GM12801 (cell line): ENCODE data around the gene VMAC.

Experiments
- TF ChIP-seq, protein P1 (sequence below): IDR thresholded peaks from one replicate; pipeline ENCODE4 v1.5.1; 2011; ENCODE audit warnings: control low read depth; ENCODE audit not compliant: insufficient read length; ENCODE audit errors: extremely low read depth

VMAC gene

DNA sequence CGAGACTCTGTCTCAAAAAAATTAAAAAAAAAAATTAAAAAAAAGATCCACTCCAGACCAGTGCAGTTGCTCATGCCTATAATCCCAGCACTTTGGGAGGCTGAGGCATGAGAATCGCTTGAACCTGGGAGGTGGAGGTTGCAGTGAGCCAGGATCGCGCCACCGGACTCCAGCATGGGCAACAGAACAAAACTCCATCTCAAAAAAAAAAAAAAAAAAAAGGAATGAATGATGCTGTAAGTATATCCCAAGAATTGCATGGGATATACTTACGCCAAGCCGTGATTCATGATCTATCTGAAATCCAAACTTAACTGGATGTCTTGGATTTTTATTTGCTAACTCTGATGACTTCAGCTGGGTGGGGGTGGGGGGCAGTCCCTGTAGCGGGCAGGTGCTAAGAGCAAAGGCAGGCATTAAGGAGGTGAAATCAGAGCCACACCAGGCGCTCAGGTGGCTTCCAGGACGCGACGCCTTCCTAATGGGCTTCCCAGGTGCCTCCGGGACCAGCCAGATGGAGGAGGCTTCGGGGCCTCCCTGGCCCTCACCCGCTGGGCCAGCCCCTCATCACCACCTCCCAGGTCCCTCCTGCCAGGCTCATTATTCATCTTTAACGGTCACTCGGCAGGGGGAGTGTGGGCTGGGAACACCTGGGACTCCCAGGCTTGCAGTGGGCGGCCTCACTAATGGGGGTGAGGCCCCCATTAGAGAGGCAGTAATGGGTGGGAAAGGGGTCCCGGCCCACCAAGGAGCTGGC, 23.0 kb upstream of the VMAC start:
- TF ChIP-seq, protein P1, sequence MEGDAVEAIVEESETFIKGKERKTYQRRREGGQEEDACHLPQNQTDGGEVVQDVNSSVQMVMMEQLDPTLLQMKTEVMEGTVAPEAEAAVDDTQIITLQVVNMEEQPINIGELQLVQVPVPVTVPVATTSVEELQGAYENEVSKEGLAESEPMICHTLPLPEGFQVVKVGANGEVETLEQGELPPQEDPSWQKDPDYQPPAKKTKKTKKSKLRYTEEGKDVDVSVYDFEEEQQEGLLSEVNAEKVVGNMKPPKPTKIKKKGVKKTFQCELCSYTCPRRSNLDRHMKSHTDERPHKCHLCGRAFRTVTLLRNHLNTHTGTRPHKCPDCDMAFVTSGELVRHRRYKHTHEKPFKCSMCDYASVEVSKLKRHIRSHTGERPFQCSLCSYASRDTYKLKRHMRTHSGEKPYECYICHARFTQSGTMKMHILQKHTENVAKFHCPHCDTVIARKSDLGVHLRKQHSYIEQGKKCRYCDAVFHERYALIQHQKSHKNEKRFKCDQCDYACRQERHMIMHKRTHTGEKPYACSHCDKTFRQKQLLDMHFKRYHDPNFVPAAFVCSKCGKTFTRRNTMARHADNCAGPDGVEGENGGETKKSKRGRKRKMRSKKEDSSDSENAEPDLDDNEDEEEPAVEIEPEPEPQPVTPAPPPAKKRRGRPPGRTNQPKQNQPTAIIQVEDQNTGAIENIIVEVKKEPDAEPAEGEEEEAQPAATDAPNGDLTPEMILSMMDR: no peak

DNA sequence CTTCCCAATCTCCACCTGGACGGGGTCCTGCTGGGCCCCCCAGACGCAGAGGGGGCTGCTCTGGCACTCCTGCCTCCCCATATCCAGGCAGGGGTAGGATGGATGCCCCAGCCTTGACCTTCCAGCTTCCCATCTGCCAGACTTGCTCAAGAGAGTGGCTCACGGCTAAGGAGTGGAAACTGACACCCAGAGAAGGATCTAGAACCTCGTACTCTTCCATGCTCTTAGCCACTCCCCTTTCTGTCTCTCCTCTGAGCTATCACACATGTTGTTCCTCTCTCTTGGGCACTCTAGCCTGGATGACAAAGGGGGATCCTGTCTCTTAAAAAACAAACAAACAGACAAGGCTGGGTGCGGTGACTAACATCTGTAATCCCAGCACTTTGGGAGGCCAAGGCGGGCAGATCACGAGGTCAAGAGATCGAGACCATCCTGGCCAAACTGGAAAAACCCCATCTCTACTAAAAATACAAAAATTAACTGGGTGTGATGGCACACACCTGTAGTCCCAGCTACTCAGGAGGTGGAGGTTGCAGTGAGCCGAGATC, 22.2 kb upstream of the VMAC start:
- TF ChIP-seq, protein P1: no peak

DNA sequence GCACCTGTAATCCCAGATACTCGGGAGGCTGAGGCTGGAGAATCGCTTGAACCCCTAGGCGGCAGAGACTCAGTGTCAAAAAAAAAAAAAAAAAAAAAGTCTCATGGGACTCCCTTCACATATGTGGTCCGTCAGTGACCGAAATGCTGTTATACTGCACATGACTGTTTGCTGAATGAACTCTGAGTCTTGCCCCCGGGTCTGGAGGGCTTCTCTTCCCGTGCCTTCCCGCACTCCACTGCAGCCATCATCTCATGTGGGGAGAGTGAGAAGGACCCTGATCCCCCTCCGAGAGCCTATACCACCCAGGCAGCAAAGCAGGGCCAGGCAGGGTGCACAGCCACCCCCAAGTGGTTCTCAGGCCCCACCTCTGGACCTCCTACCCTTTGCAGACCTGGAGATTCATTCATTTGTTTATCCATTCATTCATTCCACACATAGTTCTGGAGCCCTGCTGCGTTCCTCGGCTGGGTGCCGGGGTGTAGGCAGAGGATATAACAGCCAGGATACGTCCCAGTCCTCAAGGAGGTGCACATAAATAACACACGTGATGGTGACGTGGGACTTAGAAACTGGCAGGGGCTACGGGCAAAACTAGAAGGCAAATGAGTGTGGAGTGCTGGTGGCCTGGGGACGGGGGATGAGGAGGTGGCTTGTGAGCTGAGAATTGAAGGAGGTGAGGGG, 15.2 kb upstream of the VMAC start:
- TF ChIP-seq, protein P1: no peak

DNA sequence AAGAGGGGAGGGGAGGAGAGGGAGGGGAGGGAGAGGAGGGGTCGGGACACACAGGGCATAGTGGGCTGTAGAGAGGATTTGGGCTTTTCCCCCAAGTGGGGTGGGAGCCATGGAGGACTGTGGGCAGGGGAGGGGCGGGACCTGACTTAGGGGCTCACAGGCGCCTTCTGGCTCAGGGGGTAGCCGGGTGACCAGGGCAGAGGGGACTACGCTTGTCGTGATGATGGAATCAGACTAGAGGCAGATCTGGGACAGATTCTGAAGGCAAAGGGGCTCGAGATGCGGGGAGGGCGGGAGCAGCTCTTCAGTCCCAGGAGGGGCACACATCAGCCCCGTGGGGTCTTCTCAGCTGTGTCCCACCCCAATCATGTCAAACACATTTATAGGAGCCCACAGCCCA, 14.6 kb upstream of the VMAC start:
- TF ChIP-seq, protein P1: no peak

DNA sequence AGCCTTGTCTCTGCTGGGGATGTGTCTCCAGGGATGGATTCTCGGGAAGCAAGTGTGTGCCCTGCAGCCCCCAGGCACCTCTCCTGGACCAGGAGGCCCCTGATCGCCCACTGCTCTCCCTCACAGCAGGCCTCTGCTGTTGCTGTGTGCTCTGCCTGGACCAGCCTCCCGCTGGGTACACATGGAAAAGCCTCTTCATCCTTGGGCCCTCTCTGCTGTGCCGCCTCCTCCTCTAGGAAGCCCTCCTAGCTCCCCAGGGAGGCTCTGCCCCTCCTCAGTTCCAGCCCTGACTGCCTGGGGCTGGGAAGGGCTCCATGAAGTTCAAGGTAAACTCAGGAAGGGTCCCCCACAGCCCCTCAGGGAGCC, 13.1 kb upstream of the VMAC start:
- TF ChIP-seq, protein P1: no peak

DNA sequence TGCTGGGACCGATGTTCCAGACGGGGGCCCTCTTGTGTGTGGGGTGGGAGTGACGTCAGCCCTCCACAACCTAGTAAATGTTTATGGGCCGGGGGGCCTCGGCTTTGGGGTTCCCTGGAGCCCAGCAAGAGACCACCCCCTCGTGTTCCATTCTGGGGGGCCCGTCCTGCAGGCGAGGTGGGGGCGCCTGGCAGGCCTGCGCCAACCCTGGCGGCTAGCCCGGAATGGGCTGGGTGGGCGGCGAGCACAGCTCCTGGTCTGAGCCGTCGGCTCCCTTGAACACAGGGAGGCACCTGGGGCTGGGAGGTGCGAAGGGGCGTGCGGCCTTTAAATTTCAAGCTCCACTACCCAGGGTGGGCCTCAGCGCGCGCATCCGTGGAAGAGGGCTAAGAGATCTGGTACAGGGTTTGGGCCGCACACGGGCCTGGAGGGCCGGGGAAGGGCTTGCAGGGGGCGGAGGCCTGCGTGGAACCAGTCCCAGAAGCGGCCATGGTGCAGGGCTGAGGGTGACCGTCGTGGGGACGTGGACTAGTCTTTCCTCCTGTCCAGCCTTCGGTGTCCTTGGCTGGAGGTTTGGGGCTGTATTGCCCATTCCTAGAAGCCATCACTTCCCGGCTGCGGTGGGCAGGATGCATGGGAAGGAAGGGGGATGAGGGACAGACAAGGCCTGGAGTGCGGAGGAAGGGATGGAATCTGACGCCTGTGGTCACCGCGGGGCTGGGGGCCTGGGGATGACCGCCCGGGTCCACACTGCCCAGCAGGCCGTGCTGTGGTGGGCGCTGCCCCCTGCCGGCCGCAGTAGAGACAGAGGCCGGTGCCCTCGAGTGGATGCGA, 12.5 kb upstream of the VMAC start:
- TF ChIP-seq, protein P1: no peak

DNA sequence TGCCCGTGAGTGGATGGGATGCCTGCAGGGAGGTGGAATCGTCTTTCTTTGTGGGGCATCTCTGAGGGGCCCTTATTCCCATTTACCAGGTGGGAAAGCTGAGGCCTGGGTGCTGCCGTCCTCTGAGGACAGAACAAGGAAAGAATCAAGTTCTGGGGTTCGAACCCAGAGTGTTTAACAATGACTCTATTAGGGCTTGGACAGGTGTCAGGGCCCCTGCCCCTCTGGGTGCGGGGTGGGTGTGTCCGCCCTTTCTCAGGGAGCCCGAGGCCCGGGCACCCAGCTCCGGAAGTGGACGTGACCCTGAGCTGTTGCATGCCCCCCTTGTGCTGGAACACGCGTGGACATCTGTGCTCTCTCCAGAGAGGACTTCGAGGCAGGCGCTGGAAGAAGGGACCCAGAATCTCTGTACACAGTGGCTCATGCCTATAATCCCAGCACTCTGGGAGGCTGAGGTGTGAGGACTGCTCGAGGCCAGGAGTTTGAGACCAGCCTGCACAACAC, 11.8 kb upstream of the VMAC start:
- TF ChIP-seq, protein P1: no peak
